ENCODE data around the gene SMIM24.

SMIM24 gene

GRCh38 chr19:3476830-3477229, 3.5 kb downstream of the SMIM24 start:
- FAIRE-seq: no peak
- DNase-seq (ENCODE audit: extremely low spot score, insufficient read length, low read depth): no peak

GRCh38 chr19:3475449-3475848, 4.9 kb downstream of the SMIM24 start:
- DNase-seq (ENCODE audit: extremely low spot score, insufficient read length, low read depth) (no peak), FAIRE-seq (no peak)

- no peak for DNase-seq (ENCODE audit: extremely low spot score, insufficient read length, low read depth)
- FAIRE-seq: no peak
Observed at GRCh38 chr19:3474614-3475013, 5.7 kb downstream of the SMIM24 start.

GRCh38 chr19:3474010-3474409, 6.3 kb downstream of the SMIM24 start:
- no peak for DNase-seq (ENCODE audit: extremely low spot score, insufficient read length, low read depth)
- FAIRE-seq: no peak

GRCh38 chr19:3471954-3472655, 8.2 kb downstream of the SMIM24 start:
- DNase-seq (ENCODE audit: extremely low spot score, insufficient read length, low read depth) (no peak), FAIRE-seq (no peak)

GRCh38 chr19:3470500-3471128, 9.7 kb downstream of the SMIM24 start:
- DNase-seq (ENCODE audit: extremely low spot score, insufficient read length, low read depth): no peak

GRCh38 chr19:3469638-3470499, 10.5 kb downstream of the SMIM24 start:
- no peak for DNase-seq (ENCODE audit: extremely low spot score, insufficient read length, low read depth)
- FAIRE-seq: no peak

More at GRCh38 chr19:3470500-3471128, 9.7 kb downstream of the SMIM24 start:
- no peak for FAIRE-seq

GRCh38 chr19:3468211-3468610, 12.1 kb downstream of the SMIM24 start:
- FAIRE-seq: no peak
- no peak for DNase-seq (ENCODE audit: extremely low spot score, insufficient read length, low read depth)

- FAIRE-seq (no peak), DNase-seq (ENCODE audit: extremely low spot score, insufficient read length, low read depth) (no peak)
Observed at GRCh38 chr19:3467437-3468198, 12.7 kb downstream of the SMIM24 start.

- FAIRE-seq (no peak), DNase-seq (ENCODE audit: extremely low spot score, insufficient read length, low read depth) (no peak)
Observed at GRCh38 chr19:3466635-3467034, 13.7 kb downstream of the SMIM24 start.

- DNase-seq (ENCODE audit: extremely low spot score, insufficient read length, low read depth) (no peak), FAIRE-seq (no peak)
Observed at GRCh38 chr19:3465552-3465951, 14.8 kb downstream of the SMIM24 start.

GRCh38 chr19:3464587-3465235, 15.6 kb downstream of the SMIM24 start:
- DNase-seq (ENCODE audit: extremely low spot score, insufficient read length, low read depth) (no peak), FAIRE-seq (no peak)

- DNase-seq (ENCODE audit: extremely low spot score, insufficient read length, low read depth) (no peak), FAIRE-seq (no peak)
Observed at GRCh38 chr19:3463714-3464586, 16.4 kb downstream of the SMIM24 start.

- DNase-seq (ENCODE audit: extremely low spot score, insufficient read length, low read depth): no peak
- no peak for FAIRE-seq
Observed at GRCh38 chr19:3462991-3463713, 17.2 kb downstream of the SMIM24 start.

GRCh38 chr19:3459965-3460582, 20.3 kb downstream of the SMIM24 start:
- FAIRE-seq (no peak), DNase-seq (ENCODE audit: extremely low spot score, insufficient read length, low read depth) (no peak)

GRCh38 chr19:3459089-3459881, 21.0 kb downstream of the SMIM24 start:
- no peak for FAIRE-seq
- DNase-seq (ENCODE audit: extremely low spot score, insufficient read length, low read depth): no peak
